NCI-H2227 (cell line): ENCODE data around the gene MAML3.

Experiments used
- DNase-seq: peaks from one replicate; lab custom pipeline; 2025; ENCODE audit not compliant: unreplicated experiment; lab: John Stamatoyannopoulos, UW

The MAML3 gene

DNA sequence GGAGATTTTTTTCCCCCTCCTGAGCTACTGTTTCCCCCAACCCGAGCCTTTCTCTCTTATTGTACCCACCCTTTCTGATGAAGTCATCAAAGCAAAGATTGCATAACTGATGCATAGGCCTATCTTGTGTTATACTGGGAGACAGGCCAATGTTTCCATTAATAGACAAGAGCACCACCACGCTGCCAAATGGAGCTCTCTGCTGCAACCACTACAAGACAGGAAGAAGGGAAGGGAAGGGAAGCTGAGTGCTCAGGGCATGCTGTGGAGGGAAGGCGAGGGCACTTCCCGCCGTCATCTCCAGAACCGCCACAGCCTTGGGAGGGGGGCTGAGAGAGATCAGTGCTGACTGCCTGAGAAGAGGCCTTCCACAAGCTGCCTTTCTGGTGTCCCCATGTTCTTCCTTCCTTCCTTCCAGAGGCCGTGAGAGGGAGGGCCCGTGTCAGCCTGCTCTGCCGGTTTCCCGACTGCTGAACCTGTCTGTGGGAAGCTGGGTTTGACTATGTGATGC is 413.4 kb downstream of the MAML3 start:
- no peak for DNase-seq

DNA sequence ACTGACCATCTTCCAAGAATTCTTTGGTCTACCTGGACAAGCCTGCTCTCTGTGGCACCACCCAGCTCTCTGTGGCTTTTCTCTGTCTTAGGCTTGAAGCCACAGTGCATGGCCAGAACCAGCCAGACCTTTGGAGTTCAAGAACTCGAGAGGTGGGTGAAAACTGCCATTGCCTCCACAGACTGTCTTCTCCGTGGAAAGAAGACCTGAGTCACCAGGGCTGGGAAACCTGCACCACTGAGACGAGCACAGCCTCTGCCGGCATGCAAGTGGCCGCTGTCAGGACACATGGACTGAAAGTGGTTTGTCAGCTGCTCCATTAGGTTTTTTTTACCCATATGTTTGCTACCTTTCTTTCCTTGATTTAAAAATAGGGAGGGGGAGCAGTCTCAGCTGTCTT is 413.9 kb downstream of the MAML3 start:
- DNase-seq = no peak

DNA sequence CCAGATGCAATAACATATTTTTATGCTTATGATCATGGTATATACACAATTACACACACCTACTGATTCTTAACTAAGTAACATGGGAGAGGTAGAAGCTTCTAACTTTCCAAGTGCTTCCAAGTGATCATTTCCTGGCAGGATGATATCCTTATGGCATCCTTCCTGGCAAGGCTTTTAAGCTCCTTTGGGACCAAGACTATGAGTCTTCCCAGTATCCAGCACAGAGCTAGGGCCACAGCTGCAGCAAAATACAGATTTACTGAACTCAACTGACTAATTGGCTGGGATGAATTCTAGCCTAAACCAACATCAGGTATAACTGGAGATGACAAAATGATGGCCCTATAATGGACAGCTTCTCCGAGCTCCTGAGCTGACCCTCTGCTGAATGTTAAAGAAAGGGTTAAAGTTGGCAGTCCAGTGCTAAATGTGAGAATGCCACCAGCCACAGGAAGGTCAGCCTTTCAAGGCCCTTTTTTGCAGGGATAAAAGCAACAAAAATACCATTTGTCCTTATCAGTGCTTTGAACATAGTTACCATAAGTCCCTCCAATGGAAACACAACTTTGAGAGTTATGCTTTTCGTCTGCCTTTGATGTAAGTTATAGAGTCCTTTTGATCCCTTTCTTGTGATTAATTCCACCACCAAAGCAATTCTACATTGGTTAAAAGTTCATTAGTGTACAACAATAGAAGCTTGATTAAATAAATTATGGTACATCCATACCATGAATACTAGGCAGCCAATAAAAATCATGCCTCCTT is 415.0 kb downstream of the MAML3 start:
- no peak for DNase-seq

DNA sequence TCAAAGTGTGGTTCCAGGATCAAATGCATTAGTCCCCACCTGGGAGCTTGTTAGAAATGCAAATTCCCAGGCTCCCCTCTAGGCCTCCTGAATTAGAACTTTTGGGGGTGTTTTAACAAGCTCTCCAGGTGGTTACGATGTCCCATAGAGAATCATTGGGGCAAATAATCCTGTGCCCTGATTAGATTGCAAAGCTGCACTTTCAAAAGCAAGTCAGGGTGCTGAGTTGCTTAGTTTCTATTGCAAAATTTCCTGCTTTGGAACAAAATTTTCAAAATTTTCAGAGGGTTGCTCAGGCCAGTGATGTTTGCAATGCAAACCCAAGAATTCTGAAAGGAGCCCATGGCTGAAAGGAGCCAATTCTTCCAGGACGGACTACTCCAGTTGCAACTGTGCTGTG is 417.3 kb downstream of the MAML3 start:
- no peak for DNase-seq

DNA sequence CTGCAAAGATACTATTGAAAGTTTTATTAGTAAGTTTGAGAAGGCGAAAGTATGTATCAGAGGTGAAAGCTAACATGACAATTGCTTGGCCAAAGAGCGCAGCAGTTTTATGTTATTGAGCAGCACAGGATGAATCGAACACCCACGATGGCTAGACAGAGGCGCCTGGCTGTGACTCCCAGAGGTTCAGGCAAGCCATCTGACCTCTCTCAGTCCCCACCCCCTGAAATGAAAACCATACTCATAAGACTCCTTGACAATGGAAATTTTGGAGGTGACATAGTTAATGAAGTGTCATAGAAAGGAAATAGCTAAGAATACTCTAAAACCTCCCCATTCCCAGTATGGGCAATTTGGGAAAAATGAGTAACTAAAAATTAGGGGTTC is 417.7 kb downstream of the MAML3 start:
- no peak for DNase-seq

DNA sequence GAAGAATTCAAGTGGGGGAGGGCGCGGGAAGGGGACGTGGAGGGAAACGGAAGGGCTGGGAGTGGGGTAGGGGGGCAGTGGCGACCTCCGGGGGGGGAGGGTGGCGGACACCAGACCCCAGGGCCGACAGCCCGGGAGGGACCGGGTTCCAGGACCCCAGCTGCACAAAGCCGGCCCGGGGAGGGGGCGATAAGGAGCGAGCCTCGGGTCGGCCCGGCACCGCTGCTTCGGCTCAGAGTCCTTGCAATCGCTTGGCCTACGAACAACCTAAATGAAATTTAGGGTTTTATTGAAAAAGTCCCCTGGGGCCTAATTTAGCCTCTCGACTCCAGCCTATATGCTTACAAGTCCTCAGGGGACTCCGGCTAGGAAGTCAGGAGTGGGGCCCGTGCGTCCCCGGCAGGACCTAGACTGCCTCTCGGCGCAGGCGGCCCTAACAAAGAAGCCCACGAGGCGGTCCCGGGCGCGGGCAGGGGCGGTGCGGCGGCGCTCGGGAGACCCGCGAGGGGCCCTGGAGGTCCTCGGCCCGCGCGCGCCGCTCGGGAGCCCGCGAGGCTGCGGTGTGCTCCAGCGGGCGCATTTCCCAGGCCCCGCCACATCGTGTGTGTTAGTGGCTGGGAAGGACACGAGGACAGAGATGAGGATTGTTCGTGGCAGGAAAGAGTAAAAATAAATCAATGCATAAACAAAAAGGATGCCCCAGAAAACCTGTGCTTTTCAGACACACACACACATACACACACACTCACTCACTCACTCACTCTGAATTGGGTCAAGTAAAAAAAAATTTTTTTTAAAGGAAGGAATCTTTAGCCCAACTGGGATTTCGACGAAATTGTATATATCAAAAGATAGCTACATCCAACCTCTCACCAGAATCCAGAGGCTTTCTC is 418.4 kb downstream of the MAML3 start:
- DNase-seq = peak; percentile 20

DNA sequence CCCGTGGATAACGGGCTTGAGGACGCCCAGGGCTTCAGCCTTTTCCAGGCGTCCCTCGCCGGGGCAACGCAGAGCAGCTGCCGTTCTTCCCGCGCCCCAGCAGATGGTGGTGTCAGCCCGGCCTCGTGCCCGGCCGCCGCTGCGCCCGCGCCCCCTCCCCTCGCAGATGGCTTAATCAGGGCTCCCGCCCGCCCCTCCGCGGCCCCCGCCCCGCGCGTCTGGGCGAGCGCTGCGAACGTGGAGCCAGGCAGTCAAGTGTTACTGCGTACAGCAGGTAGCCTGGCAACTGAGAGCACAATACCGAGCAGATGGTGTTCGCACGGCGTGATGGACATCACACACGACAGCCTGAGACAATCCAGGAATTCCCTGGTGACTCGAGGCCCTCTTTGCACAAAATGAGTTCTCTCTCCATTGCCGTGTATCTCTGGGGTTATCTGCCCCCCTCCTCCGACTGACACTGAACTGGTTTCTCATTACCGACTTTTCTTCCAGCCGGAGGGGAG is 419.1 kb downstream of the MAML3 start:
- DNase-seq = peak; percentile 94

DNA sequence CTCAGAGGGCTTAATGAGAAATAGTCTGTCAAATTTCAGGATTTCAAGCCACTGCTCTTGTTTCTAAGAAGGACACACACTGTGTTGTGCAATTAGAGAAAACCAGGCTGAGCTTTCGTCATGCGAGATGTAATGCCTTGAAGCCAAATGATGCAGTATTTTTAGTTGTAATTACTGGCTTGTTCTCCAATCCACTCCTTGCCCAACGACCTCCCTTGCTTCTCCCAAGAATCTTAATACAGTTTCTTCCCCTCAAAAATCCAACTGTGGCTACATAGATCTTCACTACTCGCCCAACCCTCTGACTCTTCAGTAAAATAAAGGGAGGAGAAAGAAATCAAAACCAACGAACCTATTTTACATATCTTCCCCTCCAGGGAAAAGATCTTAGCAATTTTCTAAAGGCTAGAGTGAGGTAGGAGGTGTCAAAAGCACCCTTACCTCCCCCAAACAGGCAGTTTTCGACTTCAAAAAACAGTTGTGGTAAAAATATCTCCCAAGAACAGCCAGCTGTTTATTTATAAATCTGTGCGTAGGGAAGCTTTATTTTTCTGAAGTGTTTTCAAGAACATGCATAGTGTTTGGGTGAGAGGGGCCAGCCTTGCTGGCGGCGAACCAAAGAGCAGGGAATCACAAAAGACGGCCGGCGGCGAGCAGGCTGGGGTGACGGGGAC is 419.6 kb downstream of the MAML3 start:
- DNase-seq = peak; percentile 23

DNA sequence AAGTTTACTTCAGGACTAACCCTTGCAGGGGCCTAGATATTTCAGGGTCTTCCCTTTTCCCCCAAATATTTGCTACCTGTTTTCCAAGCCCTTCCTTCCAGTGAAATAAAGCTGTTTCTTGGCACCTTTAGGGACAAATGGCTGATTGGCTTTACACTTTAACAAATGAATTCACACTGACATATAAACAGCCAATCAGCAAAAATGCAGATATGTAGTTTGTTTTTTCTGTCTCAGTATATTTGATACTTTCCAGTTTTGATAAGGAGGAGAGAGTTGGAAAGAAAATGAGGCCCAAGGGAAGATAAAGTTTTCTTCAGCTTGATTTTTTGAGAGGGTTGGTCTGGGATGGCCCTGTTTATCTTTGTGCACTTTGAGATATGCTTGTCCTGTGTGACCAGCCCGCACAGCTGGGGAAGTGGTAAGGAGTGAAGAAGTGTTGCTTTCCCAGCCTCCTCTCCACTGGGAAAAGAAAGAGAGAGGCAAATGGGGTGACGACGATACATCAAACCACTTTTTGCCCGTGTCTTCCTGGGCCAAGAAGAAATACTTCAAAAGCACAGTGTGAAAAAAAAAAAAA is 420.9 kb downstream of the MAML3 start:
- no peak for DNase-seq

DNA sequence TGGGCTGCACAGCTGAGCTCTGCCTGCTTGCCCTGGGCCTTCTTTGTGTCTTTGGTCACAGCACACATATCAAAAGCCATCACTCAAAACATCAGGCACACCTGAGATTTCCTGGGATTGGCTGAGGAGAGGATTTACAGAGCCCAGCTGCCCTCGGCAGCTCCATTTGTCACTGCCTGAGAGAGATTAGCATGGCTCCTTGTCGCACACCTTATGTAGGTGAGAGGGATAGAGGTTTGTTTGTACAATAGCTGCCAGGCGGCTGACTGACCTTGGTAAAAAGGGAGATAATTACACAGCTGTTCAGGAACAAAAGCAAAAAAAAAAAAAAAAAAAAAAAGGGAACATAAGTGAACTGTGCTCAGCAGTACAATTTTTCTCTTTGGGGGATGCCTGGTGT is 425.1 kb downstream of the MAML3 start:
- peak; percentile 31 for DNase-seq

DNA sequence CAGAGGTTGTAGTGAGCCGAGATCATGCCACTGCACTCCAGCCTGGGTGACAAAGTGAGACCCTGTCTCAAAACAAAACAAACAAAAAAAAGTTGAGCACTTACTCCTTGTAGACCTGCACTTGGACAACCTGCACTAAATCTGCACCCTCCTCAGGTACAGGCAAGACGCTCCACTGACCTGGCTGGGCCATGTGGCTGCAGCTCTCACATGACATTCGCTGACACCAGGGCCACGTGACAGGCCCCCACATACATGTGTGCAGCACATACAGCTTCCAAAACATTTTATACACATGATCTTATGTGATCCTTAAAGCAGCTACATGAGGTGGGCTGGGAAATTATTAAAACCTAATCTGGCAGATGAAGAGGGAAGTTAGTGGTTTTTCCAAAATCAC is 425.8 kb downstream of the MAML3 start:
- no peak for DNase-seq

DNA sequence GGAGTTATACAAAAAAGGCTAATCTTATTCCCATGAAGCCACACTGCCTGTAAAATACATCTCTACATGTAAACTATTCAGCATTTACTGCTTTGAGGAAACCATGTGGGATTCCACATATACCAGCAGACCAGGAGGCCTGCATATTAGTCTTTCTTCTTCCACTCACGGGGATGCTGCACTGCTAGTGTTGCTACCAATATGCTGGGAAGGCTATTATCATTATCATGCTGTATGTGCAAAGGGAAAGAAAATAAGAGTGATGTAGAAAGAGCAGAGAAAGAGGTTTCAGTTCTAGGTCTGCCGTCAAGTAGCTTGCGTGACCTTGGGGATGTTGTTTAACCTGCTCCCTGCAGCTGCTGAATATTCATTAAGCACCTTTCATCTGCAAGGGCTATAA is 427.4 kb downstream of the MAML3 start:
- DNase-seq = peak; percentile 50

DNA sequence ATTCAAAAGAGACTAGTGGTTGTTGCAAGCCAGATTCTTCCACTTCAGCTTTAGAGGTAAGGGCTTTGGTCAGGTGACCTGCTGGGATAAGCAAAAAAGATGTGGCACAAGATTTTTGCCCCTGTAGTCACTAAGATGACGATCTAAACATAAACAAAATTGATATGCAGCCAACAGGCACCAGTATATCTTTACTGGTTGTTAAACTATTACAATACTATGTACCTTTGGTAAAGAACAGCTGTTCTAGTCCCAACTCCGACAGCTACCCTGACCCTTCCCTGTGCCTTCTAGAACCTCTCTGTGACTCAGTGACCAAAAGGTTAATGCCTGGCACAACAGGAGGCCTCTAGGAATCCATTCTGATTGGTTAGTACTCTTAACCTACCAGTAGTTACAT is 428.7 kb downstream of the MAML3 start:
- no peak for DNase-seq

DNA sequence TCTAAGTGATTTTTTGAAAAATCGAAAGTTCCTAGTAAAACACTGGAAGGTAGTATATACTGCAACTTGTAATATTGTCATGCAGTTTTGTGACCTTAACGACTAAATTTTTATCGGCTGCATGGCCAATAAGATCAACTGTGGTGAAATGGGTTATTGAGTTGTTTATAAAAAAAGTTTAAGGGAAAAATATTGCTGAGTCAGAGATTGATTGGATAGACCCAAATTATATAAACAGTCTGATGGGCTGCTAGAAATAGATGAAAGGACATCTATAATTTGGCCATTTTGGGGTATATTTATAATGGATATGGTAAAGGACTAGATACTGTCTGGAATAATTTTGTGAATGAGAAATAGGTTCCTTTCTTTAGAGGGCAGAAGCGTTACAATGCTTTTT is 432.2 kb downstream of the MAML3 start:
- no peak for DNase-seq

DNA sequence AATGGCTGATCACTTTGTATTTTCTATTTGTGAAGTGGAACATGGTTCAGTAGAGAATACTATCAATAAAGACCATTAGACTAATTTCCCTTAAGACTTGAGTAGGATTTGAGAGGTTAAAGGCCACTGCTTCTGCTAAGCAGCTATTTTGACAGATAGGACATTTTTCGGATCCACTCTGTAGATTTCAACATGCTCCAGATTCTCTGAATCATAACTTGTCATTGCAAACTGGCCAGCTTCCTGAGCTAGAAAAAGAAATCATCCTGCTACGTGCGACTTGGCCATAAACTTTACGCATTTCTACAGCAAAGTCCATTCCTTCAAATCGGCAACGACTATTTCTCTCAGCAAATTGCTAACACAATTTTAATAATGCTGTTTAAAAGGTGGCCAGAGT is 433.2 kb downstream of the MAML3 start:
- no peak for DNase-seq

DNA sequence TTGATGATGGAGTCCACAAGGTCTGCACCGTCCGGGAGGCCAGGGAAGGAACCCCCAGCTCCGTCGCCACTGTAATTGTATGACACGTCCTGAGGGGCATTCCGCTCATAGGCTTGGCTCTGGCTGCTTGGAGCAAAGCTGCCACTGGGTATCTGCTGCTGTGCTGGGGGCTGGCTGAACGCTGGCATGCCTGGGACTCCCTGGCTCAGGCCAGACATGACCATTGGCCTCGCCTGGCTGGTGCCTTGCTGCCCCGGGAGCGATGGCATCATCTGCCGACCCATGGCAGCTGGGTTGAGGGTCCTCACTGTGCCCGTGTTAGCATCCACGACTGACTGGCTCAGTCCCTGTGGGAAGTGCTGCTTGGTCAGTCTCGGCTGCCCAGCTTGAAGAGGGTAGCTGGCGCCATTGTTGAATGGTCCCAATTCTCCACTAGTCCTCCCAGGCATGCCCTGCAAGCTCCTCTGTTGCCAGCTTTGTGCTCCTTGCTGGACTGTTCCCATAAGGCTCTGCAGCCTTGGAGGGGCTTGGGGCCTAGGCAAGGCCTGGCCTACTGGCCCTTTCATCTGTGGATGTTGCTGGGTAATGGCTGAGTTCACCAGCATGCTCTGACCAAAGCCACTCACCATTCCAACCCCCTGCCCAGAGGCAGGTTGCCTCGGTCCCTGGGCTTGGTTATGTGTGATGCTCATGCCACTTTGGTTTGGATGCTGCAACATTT is 434.4 kb downstream of the MAML3 start:
- no peak for DNase-seq

DNA sequence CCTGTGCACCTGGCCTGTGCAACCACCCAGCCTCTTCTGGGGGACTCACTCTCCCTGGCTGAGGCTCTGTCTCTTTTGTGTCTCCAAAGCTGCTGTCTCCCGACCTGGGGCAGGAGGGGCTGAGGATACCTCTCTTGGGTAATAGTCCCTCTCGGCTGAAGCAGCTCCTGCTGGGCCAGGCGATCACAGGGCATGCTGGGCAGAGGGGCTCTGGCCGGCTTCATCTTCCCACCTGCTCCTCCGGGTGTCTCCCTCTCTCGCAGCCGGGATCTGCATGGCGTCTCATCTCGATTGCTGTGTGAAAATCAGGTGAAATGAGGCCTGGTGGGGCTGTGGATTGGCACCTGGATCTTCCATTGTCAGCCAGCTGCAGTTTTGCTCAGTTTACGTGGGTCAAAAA is 435.2 kb downstream of the MAML3 start:
- DNase-seq = no peak

DNA sequence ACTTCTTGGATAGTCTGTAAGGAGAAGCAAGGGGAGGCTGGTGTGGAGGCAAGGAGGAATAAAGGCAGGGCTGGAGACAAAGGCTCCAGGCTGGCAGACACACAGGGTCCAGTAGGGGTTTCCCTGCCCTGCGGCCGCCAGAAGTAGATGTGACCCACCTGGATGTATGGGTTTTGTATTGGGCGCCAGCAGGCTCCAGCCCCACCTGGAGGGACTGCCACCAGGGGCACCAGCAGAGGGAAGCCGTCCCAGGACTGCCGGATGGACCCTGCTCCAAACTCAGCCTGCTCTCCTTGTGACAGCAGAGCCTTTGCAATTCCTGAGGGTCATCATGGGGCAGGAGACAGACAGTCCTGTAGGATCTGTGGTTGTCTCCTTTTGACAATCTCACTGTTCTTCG is 435.6 kb downstream of the MAML3 start:
- DNase-seq = no peak

DNA sequence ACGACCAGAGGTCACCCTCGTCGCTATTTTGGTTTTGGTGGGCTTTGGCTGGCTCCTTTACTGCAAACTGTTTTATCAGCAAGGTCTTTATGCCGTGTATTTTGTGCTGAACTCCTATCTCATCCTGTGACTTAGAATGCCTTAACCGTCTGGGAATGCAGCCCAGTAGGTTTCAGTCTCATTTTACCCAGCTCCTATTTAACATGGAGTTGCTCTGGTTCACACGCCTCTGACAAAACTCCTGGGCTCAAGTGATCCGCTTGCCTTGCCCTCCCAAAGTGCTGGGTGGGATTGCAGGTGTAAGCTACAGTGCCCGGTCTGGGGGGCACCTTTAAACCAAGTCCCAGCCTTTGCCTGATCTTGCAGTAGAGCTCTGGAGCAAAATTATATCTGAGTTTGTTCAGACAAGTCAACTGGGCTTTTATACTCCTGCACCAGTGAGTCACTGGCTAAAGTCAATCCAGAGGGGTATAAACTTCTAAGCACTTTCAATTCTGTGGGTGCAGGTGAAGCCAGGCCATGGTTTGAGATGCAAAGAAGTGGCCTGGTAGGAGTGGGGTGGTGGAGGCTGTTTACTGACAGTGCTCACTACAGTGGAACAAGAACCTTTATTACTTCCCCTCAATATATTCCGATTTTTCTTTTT is 438.1 kb downstream of the MAML3 start:
- no peak for DNase-seq

DNA sequence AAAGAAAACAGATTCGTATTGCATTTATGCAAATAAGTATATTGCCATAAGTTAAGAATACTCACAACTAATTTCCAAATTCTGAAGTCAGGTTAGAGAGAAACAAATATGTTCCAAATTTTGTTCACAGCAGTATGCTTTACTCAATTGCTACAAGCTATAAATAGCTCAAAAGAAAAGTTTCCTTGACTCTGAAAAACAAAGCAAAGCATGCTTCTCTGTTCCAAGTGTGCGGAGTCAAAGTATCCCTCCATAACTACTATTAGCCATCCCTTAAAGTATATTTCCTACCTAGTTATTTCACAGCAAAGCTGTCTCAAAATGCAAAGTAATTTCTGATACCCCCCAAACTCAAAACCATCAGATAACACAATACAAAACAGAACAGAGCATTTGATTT is 441.1 kb downstream of the MAML3 start:
- no peak for DNase-seq
